SH-SY5Y (cell line): ENCODE results near the gene IMPG1.

Experiments
- GATA2 ChIP-seq: IDR thresholded peaks from 2 replicates; pipeline ENCODE4 v1.6.1; 2011; ENCODE audit warnings: mild to moderate bottlenecking, low read depth, low read length
- GATA3 ChIP-seq: IDR thresholded peaks from 2 replicates; pipeline ENCODE4 v1.6.1; 2011; ENCODE audit warnings: low read depth, mild to moderate bottlenecking, low read length, moderate library complexity

- TF ChIP-seq GATA2: no peak
- no peak for TF ChIP-seq GATA3
These were observed 68.3 kb downstream of the IMPG1 start for GRCh38 chr6:76004202-76004601.
